HFFc6 (cell line): ENCODE measurements around the gene IRX6. TPM values are rescaled to one million over a fixed set of nuclear protein-coding genes. Genes with fewer than 3 reads are reported as not detected.

Source experiments
- DNase-seq: peaks from one replicate; pipeline ENCODE4 v3.0.0-alpha.2; 2018
- H3K27ac Mint-ChIP-seq: 2 replicates; pipeline ENCODE4 v1.8.0; 2020; ENCODE audit warnings: mild to moderate bottlenecking, mixed read lengths
- H3K27me3 Mint-ChIP-seq: 2 replicates; pipeline ENCODE4 v1.8.0; 2021; ENCODE audit warnings: mild to moderate bottlenecking, moderate library complexity, mixed read lengths; ENCODE audit not compliant: insufficient read depth
- H3K36me3 Mint-ChIP-seq: 2 replicates; pipeline ENCODE4 v1.8.0; 2021; ENCODE audit warnings: low read depth, mixed read lengths
- H3K4me1 Mint-ChIP-seq: 2 replicates; pipeline ENCODE4 v1.8.0; 2020; ENCODE audit warnings: low read depth, mixed read lengths
- H3K4me3 Mint-ChIP-seq: 2 replicates; pipeline ENCODE4 v1.8.0; 2020; ENCODE audit warnings: mild to moderate bottlenecking, moderate library complexity, mixed read lengths
- H3K9me3 Mint-ChIP-seq: 2 replicates; pipeline ENCODE4 v1.8.0; 2020; ENCODE audit warnings: mild to moderate bottlenecking, mixed read lengths
- CTCF ChIP-seq: fragments of 200-600 bp; sonication (generic); IDR thresholded peaks from 2 replicates; pipeline ENCODE4 v1.5.0; 2021; ENCODE audit warnings: antibody characterized with exemption, mild to moderate bottlenecking
- total RNA-seq, 6 experiments: library from RNA; stranded (reverse); fragmentation: NEBNext Ultra II Directional; extraction: Animal tissue kit (Norgen Biotek cat#: 25700); gene quantifications; 2 replicates in 1 of 6; 3 replicates in 5 of 6; pipeline ENCODE4 v1.2.3, GENCODE V29; 2021

Gene IRX6
- total RNA-seq, 6 experiments from 2014 or later = not detected

GRCh38 chr16:55297062-55297909 is 26.7 kb upstream of the IRX6 start:
- TF ChIP-seq CTCF = no peak
- no peaks in the 10 kb centered on the region for H3K36me3 Mint-ChIP-seq
- DNase-seq = no peak
- H3K27ac Mint-ChIP-seq = no peak overlapping the region
- no peak overlapping the region for H3K4me3 Mint-ChIP-seq
- H3K4me1 Mint-ChIP-seq = no peaks in the 10 kb centered on the region
- no peaks in the 10 kb centered on the region; the same call in 1 of the 2 replicates for H3K9me3 Mint-ChIP-seq
- H3K27me3 Mint-ChIP-seq = no peaks in the 10 kb centered on the region; the same call in 1 of the 2 replicates

GRCh38 chr16:55297910-55298479 is 26.0 kb upstream of the IRX6 start:
- H3K4me3 Mint-ChIP-seq = no peak overlapping the region
- H3K36me3 Mint-ChIP-seq = no peaks in the 10 kb centered on the region
- H3K27me3 Mint-ChIP-seq = no peaks in the 10 kb centered on the region; the same call in 1 of the 2 replicates
- no peak for DNase-seq
- no peaks in the 10 kb centered on the region; the same call in 1 of the 2 replicates for H3K9me3 Mint-ChIP-seq
- no peaks in the 10 kb centered on the region for H3K4me1 Mint-ChIP-seq
- no peak for TF ChIP-seq CTCF
- H3K27ac Mint-ChIP-seq = no peak overlapping the region

- DNase-seq = no peak
- H3K4me3 Mint-ChIP-seq = no peak overlapping the region
- H3K27ac Mint-ChIP-seq = no peak overlapping the region
- no peak for TF ChIP-seq CTCF
- H3K36me3 Mint-ChIP-seq = no peaks in the 10 kb centered on the region
- no peaks in the 10 kb centered on the region for H3K4me1 Mint-ChIP-seq
- H3K27me3 Mint-ChIP-seq = no peaks in the 10 kb centered on the region; the same call in 1 of the 2 replicates
- H3K9me3 Mint-ChIP-seq = peaks cover 5% of the 10 kb centered on the region; the same call in 1 of the 2 replicates
These were observed 22.5 kb upstream of the IRX6 start for GRCh38 chr16:55301385-55302008.

DNA sequence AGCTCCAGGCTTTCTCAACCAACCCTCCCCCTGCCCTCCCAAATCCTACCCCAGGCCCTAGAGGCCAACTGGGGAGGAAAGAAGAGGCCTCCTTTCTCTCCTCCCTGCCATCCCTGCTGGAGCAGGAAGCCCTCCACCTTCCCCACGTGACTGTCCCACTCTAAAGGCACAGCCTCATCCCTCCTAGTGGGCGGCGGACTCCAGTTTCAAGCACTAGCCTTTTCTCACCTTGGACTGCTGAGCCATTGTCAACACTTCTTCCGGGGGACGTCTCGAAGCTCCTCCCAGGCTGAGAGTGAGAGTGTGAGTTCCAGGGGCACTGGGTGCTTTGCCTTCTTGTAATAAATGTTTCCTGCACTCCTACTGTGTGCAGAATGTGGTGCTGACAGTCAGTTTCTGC is 21.4 kb upstream of the IRX6 start:
- no peaks in the 10 kb centered on the region for H3K36me3 Mint-ChIP-seq
- H3K27ac Mint-ChIP-seq = no peak overlapping the region
- H3K9me3 Mint-ChIP-seq = peaks cover 5% of the 10 kb centered on the region; the same call in 1 of the 2 replicates
- no peak for DNase-seq
- no peak overlapping the region for H3K4me3 Mint-ChIP-seq
- no peaks in the 10 kb centered on the region; the same call in 1 of the 2 replicates for H3K27me3 Mint-ChIP-seq
- no peak for TF ChIP-seq CTCF
- H3K4me1 Mint-ChIP-seq = no peaks in the 10 kb centered on the region

DNA sequence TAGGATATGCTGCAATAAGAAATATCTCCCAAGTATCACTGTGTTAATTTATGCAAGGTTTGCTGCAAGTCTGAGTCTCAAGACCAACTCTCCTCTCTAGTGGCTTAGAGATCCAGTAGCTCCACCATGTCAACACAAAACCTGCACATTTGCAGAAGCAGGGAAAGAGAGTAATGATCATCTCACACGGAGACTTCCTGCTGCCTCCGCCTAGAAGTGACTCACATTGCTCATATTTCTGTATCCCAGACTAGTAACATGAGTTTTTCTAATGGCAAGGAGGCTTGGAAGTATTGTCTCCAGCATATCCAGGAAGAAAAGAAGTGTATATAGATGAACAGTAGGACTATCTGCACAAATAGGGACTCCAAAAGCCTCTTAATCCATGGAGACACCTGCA is 15.0 kb upstream of the IRX6 start:
- DNase-seq = no peak
- Mint-ChIP-seq H3K9me3 (peaks cover 19% of the 10 kb centered on the region; the same call in 1 of the 2 replicates), H3K27ac (no peak overlapping the region), H3K4me1 (no peaks in the 10 kb centered on the region), H3K4me3 (no peak overlapping the region), H3K27me3 (no peaks in the 10 kb centered on the region), H3K36me3 (no peaks in the 10 kb centered on the region)
- no peak for TF ChIP-seq CTCF
